Pancreas (tissue), 10 donors: Measurements from ENCODE around the gene SDC1. TPM values are rescaled to one million over a fixed set of nuclear protein-coding genes. Genes with fewer than 3 reads are reported as not detected.

Source experiments
- ATAC-seq, 4 donors: fragments of 200-7000 bp; cut with Tn5 transposase; one replicate each; pipeline versions ENCODE4 v1.8.0 to v1.9.1; 2020; ENCODE audit warnings: mild to moderate bottlenecking in 4 of 4, moderate library complexity in 4 of 4
- DNase-seq, 6 donors: peaks; one replicate each; pipeline ENCODE4 v3.0.0-alpha.2; 2020
- FAIRE-seq: peaks from 2 replicates; lab custom pipeline; 2012; peaks lifted over from hg19 to GRCh38; lab: Jason Lieb, UNC
- H3K27ac ChIP-seq, 4 donors: fragments of 200-600 bp; sonication (generic); 1 replicate in 3 of 4; 2 replicates in 1 of 4; pipeline versions ENCODE4 v1.5.0 to v1.8.0; 2020
- H3K27me3 ChIP-seq, 4 donors: fragments of 200-600 bp; one replicate each; pipeline ENCODE4 v1.8.0; 2021
- H3K36me3 ChIP-seq, 3 donors: fragments of 200-600 bp; sonication (generic) in 1 of 3; one replicate each; pipeline versions ENCODE4 v1.5.0 to v1.8.0; 2020 to 2021
- H3K4me1 ChIP-seq, 3 donors: fragments of 200-600 bp; one replicate each; pipeline ENCODE4 v1.8.0; 2021
- H3K4me3 ChIP-seq, 4 donors: fragments of 200-600 bp; sonication (generic) in 2 of 4; one replicate each; pipeline versions ENCODE4 v1.5.0 to v1.8.0; 2020 to 2021
- H3K9me3 ChIP-seq, 4 donors: fragments of 200-600 bp; one replicate each; pipeline ENCODE4 v1.8.0; 2021
- WGBS, 2 donors: extraction: QIAGEN DNeasy Blood & Tissue Kit; methylation state at CpG; one replicate each; pipeline ENCODE4 v1.1.7; 2013; 5-methylcytosine and 5-hydroxymethylcytosine counted together
- intact Hi-C, 3 donors: fragments of 100-400 bp; cut with DNase I; formaldehyde crosslinking; loops; one replicate each; pipeline versions ENCODE4 v1.11.1 to v1.14.2; 2022
- polyA plus RNA-seq, 2 donors: library from polyadenylated mRNA; stranded (reverse); fragments of 200-250 nt; gene quantifications; one replicate each; pipeline ENCODE4 v1.2.3, GENCODE V29; 2013
- total RNA-seq, 6 donors: library from RNA; stranded (reverse); fragmentation: NEBNext Ultra II Directional in 4 of 6; extraction: Animal tissue kit (Norgen Biotek cat#: 25700) in 4 of 6; gene quantifications; one replicate each; pipeline versions ENCODE4 v1.2.1 to v1.2.4, GENCODE V29; 2021 to 2023
- TF ChIP-seq, protein P1 (sequence below), 4 donors: fragments of 200-600 bp; sonication (generic) in 3 of 4; IDR thresholded peaks; one replicate each; pipeline versions ENCODE4 v1.5.0 to v1.8.0; 2021; ENCODE audit warnings: antibody characterized with exemption in 4 of 4
- donor health status: healthy with polysubstance abuse.
- donor health status: DM: no; HTN: no; CAD: no; lungs with moderate emphysema.
- donor health status: DM: no; HTN: no; CAD: no.
- donor health status: control.
- donor health status: control.
- donor health status: Bipolar disorder and iron deficiency.
- donor health status: DM: yes; HTN: yes; CAD: no.
- donor health status: DM: no; HTN: no; CAD: no.
- donor health status: DM: no; HTN: no; CAD: no.
- donor health status: DM: yes; HTN: yes; CAD: no.

Gene SDC1
- total and polyA plus RNA-seq, 8 donors, result 4.8 to 27.2 (median 19.9) TPM

DNA sequence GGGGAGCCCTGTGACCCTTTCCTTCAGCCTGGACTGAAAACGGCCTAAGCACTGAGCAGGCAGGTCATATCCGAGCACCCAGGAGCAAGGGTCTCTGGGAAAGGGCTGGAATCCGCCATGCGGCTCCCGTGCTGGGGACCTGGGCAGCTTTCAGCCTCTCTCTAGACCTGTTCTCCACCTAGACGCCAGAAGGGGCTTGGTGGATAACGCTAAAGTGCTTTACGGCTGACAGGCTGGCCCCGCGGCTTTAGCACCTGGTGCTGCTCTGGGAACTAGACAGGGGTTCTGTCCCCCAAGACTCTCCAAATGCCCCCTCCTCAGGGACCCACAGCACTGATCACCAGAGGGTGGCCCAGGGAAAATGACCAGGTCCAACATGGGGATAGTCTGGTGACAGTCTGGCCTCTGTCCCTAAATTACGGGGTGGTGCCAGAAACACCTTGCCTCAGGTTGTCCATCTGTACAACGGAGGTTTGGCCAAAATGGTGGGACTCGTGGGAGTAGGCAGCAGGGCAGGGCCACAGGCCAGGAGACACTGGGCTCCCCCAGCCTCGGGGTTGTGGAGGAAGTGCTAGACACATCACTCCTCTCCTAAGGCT is 13.0 kb downstream of the SDC1 start:
- FAIRE-seq (no peak), ATAC-seq (no peak), DNase-seq (peak in 1 of 6 donors; percentile 30)
- Histone ChIP-seq H3K27me3 (no peaks in the 10 kb centered on the region), H3K36me3 (no peaks in the 10 kb centered on the region), H3K9me3 (no peaks in the 10 kb centered on the region), H3K27ac (peak overlapping the region in 2 of 4 donors; percentile 41 to 60), H3K4me3 (no peak overlapping the region), H3K4me1 (peaks cover 0 to 6% (median 4%) of the 10 kb centered on the region in 3 donors)
- WGBS, 2 donors, result 85 to 89% methylated on average over 14 of the region's 14 CpGs
- intact Hi-C loops, result no loop called here
- TF ChIP-seq, protein P1, sequence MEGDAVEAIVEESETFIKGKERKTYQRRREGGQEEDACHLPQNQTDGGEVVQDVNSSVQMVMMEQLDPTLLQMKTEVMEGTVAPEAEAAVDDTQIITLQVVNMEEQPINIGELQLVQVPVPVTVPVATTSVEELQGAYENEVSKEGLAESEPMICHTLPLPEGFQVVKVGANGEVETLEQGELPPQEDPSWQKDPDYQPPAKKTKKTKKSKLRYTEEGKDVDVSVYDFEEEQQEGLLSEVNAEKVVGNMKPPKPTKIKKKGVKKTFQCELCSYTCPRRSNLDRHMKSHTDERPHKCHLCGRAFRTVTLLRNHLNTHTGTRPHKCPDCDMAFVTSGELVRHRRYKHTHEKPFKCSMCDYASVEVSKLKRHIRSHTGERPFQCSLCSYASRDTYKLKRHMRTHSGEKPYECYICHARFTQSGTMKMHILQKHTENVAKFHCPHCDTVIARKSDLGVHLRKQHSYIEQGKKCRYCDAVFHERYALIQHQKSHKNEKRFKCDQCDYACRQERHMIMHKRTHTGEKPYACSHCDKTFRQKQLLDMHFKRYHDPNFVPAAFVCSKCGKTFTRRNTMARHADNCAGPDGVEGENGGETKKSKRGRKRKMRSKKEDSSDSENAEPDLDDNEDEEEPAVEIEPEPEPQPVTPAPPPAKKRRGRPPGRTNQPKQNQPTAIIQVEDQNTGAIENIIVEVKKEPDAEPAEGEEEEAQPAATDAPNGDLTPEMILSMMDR (IDR thresholded peaks at IDR 0.05), result no peak

DNA sequence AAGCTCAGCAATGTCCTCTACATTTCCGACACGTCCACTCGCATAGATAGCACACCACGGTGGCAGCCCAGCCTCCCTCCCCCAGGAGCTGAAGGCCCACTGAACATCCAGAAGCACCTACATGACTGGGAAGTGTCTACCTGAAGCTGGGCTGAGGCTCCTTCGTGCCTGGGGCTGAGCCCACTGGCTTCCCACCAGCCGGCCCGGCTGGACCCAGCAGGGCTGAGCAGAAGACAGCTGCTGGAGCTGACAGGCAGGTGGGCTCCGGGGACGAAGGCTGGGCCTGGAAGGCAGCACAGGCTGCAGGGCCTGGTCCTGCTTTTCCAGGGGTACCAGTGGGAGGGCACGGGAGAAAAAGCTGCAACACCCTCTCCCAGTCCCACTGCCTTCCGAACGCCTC is 13.5 kb downstream of the SDC1 start:
- no peak overlapping the region for H3K27ac ChIP-seq

GRCh38 chr2:20210462-20210861 is 14.5 kb downstream of the SDC1 start:
- no peaks in the 10 kb centered on the region for H3K9me3 ChIP-seq
- H3K36me3 ChIP-seq, result no peaks in the 10 kb centered on the region
- FAIRE-seq (no peak), DNase-seq (peak in 1 of 6 donors; percentile 38), ATAC-seq (no peak)
- peaks cover 0 to 6% (median 4%) of the 10 kb centered on the region in 3 donors for H3K4me1 ChIP-seq
- no peaks in the 10 kb centered on the region for H3K27me3 ChIP-seq
- intact Hi-C loops, result no loop called here
- TF ChIP-seq, protein P1 (IDR thresholded peaks at IDR 0.05), result no peak
- 88 to 92% methylated on average over 8 of the region's 8 CpGs for WGBS, 2 donors
- no peak overlapping the region for H3K27ac ChIP-seq
- H3K4me3 ChIP-seq, result no peak overlapping the region

More for the DNA sequence above, 13.5 kb downstream of the SDC1 start:
- Histone ChIP-seq H3K9me3 (no peaks in the 10 kb centered on the region), H3K27me3 (no peaks in the 10 kb centered on the region), H3K4me3 (no peak overlapping the region), H3K36me3 (no peaks in the 10 kb centered on the region), H3K4me1 (peaks cover 0 to 6% (median 4%) of the 10 kb centered on the region in 3 donors)
- FAIRE-seq (no peak), DNase-seq (peak in 1 of 6 donors; percentile 65), ATAC-seq (no peak)
- intact Hi-C loops, result no loop called here
- TF ChIP-seq, protein P1 (IDR thresholded peaks at IDR 0.05), result no peak
- 87 to 91% methylated on average over 12 of the region's 12 CpGs for WGBS, 2 donors

DNA sequence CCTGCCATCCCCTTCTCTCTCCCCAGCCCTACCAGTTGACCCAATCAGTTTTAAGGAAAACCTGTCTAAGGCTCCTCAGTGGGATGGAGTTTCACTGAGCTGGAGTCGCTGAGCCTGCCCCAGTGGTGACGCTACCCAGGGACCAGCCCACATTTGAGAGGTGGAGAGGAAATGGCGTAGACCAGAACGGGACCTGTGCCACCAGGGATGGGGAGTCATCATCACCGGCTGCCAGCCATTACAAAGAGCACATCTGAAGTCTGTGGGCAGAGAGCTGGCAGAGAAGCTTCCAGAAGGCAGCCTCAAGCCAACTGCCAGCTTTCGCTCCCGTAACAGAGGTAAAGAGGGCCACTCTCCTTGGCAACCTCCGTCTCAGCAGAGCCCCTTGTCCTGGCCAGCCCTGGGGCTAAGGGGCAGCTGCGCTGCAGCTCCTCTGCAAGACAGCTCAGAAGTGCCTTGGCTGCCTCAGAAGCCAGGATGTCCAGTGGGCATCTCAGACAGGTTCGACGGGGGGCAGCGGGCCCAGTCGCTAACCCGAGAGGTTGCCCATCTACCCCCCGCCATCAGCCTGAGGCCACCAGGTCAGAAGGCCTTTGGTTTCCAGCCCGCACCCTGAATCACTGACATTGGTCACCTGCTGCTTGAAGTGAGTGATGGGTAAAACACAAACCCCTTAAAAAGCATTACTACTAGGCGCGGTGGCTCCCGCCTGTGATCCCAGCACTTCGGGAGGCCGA is 15.4 kb downstream of the SDC1 start:
- intact Hi-C loops, result no loop called here
- Histone ChIP-seq H3K9me3 (no peaks in the 10 kb centered on the region), H3K27ac (no peak overlapping the region), H3K36me3 (no peaks in the 10 kb centered on the region), H3K4me1 (peaks cover 0 to 6% (median 4%) of the 10 kb centered on the region in 3 donors), H3K4me3 (no peak overlapping the region), H3K27me3 (no peaks in the 10 kb centered on the region)
- TF ChIP-seq, protein P1 (IDR thresholded peaks at IDR 0.05), result no peak
- FAIRE-seq (no peak), ATAC-seq (no peak), DNase-seq (peak in 1 of 6 donors; percentile 45)
- 92 to 93% methylated on average over 21 of the region's 21 CpGs for WGBS, 2 donors
